ENCODE measurements around the gene NIN. TPM values are rescaled to one million over a fixed set of nuclear protein-coding genes. Genes with fewer than 3 reads are reported as not detected.

NIN gene
- total RNA-seq, 1 donor from 2014 or later: 5.5 TPM

- no peak for ATAC-seq
Measured at GRCh38 chr14:50837850-50838470, 7.0 kb upstream of the NIN start.

GRCh38 chr14:50837271-50837670, 6.3 kb upstream of the NIN start:
- DNase-seq (ENCODE audit: low spot score): no peak

More at GRCh38 chr14:50837850-50838470, 7.0 kb upstream of the NIN start:
- DNase-seq (ENCODE audit: low spot score): no peak

GRCh38 chr14:50836515-50836914, 5.6 kb upstream of the NIN start:
- ATAC-seq (no peak), DNase-seq (ENCODE audit: low spot score) (no peak)

More at GRCh38 chr14:50837271-50837670, 6.3 kb upstream of the NIN start:
- no peak for ATAC-seq

GRCh38 chr14:50835280-50835679, 4.3 kb upstream of the NIN start:
- ATAC-seq: no peak
- DNase-seq (ENCODE audit: low spot score): no peak

- no peak for ATAC-seq
- no peak for DNase-seq (ENCODE audit: low spot score)
Measured at GRCh38 chr14:50834802-50835276, 3.9 kb upstream of the NIN start.

- ATAC-seq (no peak), DNase-seq (ENCODE audit: low spot score) (no peak)
Measured at GRCh38 chr14:50832935-50833630, 2.1 kb upstream of the NIN start.

- ATAC-seq (peak; percentile 3), DNase-seq (ENCODE audit: low spot score) (no peak)
Measured at GRCh38 chr14:50831726-50832168, 785 bp upstream of the NIN start.

GRCh38 chr14:50830044-50830931, 674 bp downstream of the NIN start:
- ATAC-seq: peak; percentile 59

GRCh38 chr14:50829489-50830043, 1.4 kb downstream of the NIN start:
- ATAC-seq: no peak
- no peak for DNase-seq (ENCODE audit: low spot score)

More at GRCh38 chr14:50830044-50830931, 674 bp downstream of the NIN start:
- DNase-seq (ENCODE audit: low spot score): peak; percentile 60

GRCh38 chr14:50828721-50829488, 2.1 kb downstream of the NIN start:
- ATAC-seq (no peak), DNase-seq (ENCODE audit: low spot score) (no peak)

- no peak for ATAC-seq
- no peak for DNase-seq (ENCODE audit: low spot score)
Measured at GRCh38 chr14:50826681-50827080, 4.3 kb downstream of the NIN start.

- DNase-seq (ENCODE audit: low spot score) (no peak), ATAC-seq (no peak)
Measured at GRCh38 chr14:50825307-50825706, 5.7 kb downstream of the NIN start.

GRCh38 chr14:50823762-50824636, 7.0 kb downstream of the NIN start:
- ATAC-seq (peak; percentile 22), DNase-seq (ENCODE audit: low spot score) (no peak)

- DNase-seq (ENCODE audit: low spot score): no peak
- ATAC-seq: peak; percentile 82
Measured at GRCh38 chr14:50823051-50823761, 7.8 kb downstream of the NIN start.

- ATAC-seq: no peak
- no peak for DNase-seq (ENCODE audit: low spot score)
Measured at GRCh38 chr14:50822501-50823042, 8.4 kb downstream of the NIN start.

- ATAC-seq: no peak
- peak; percentile 49 for DNase-seq (ENCODE audit: low spot score)
Measured at GRCh38 chr14:50821510-50822464, 9.2 kb downstream of the NIN start.
